Activated naive CD4-positive, alpha-beta T cell treated with anti-CD3 and anti-CD28 coated beads, Interleukin-2, amount 10 ng/mL, durations not matched to agents 7 days and 5 days (primary cell): Measurements from ENCODE around the gene DNAJC27.

Experiments
- CTCF ChIA-PET: fragments of 350-600 bp; sonication (Branson Sonifier 250); formaldehyde crosslinking; loops from one replicate; lab custom pipeline; 2021; ENCODE audit warnings: antibody characterized with exemption; lab: Charles Lee
- DNase-seq: peaks from one replicate; pipeline ENCODE4 v3.0.0-alpha.2; 2020
- H3K27ac Mint-ChIP-seq: one replicate; pipeline ENCODE4 v1.8.0; 2021; ENCODE audit warnings: mild to moderate bottlenecking, moderate library complexity, mixed read lengths
- H3K27me3 Mint-ChIP-seq: one replicate; pipeline ENCODE4 v1.8.0; 2021; ENCODE audit warnings: mild to moderate bottlenecking, mixed read lengths
- H3K36me3 Mint-ChIP-seq: one replicate; pipeline ENCODE4 v1.8.0; 2021; ENCODE audit warnings: mixed read lengths
- H3K4me1 Mint-ChIP-seq: one replicate; pipeline ENCODE4 v1.8.0; 2021; ENCODE audit warnings: mixed read lengths
- H3K4me3 Mint-ChIP-seq: one replicate; pipeline ENCODE4 v1.8.0; 2021; ENCODE audit warnings: mild to moderate bottlenecking, moderate library complexity, mixed read lengths
- H3K9me3 Mint-ChIP-seq: one replicate; pipeline ENCODE4 v1.8.0; 2021; ENCODE audit warnings: mixed read lengths

The DNAJC27 gene

GRCh38 chr2:24957221-24957620 is 14.5 kb downstream of the DNAJC27 start:
- Mint-ChIP-seq H3K36me3 (peaks cover 70% of the 10 kb centered on the region), H3K4me1 (no peaks in the 10 kb centered on the region), H3K4me3 (no peak overlapping the region), H3K9me3 (peaks cover 9% of the 10 kb centered on the region), H3K27me3 (no peaks in the 10 kb centered on the region), H3K27ac (no peak overlapping the region)
- CTCF ChIA-PET = interaction anchor here (0.7 kb wide), 1 partner anchor 690 kb away, joined by 3 read pairs; no protein-coding TSS in a partner anchor
- no peak for DNase-seq

- no peak for DNase-seq
- no peaks in the 10 kb centered on the region for H3K4me1 Mint-ChIP-seq
- no peak overlapping the region for H3K4me3 Mint-ChIP-seq
- H3K27me3 Mint-ChIP-seq = no peaks in the 10 kb centered on the region
- H3K36me3 Mint-ChIP-seq = peaks cover 70% of the 10 kb centered on the region
- peaks cover 9% of the 10 kb centered on the region for H3K9me3 Mint-ChIP-seq
- H3K27ac Mint-ChIP-seq = no peak overlapping the region
- CTCF ChIA-PET = no interaction called here
These were observed 15.8 kb downstream of the DNAJC27 start for GRCh38 chr2:24955921-24956320.

- Mint-ChIP-seq H3K4me3 (no peak overlapping the region), H3K27ac (no peak overlapping the region), H3K4me1 (no peaks in the 10 kb centered on the region), H3K36me3 (peaks cover 72% of the 10 kb centered on the region), H3K9me3 (peaks cover 9% of the 10 kb centered on the region), H3K27me3 (no peaks in the 10 kb centered on the region)
- CTCF ChIA-PET = no interaction called here
- no peak for DNase-seq
These were observed 16.5 kb downstream of the DNAJC27 start for GRCh38 chr2:24955232-24955631.

- CTCF ChIA-PET = no interaction called here
- Mint-ChIP-seq H3K9me3 (peaks cover 3% of the 10 kb centered on the region), H3K27ac (no peak overlapping the region), H3K27me3 (no peaks in the 10 kb centered on the region), H3K4me1 (no peaks in the 10 kb centered on the region), H3K36me3 (peaks cover 49% of the 10 kb centered on the region), H3K4me3 (no peak overlapping the region)
- DNase-seq = no peak
These were observed 21.7 kb downstream of the DNAJC27 start for GRCh38 chr2:24950102-24950501.

- Mint-ChIP-seq H3K27ac (no peak overlapping the region), H3K27me3 (no peaks in the 10 kb centered on the region), H3K4me1 (no peaks in the 10 kb centered on the region), H3K9me3 (no peaks in the 10 kb centered on the region), H3K36me3 (peaks cover 38% of the 10 kb centered on the region), H3K4me3 (no peak overlapping the region)
- DNase-seq = no peak
- CTCF ChIA-PET = interaction anchor here (1.3 to 1.6 kb wide), 2 partner anchors 27 to 121 kb away, joined by 3 to 4 read pairs; no protein-coding TSS in a partner anchor
These were observed 23.2 kb downstream of the DNAJC27 start for GRCh38 chr2:24948506-24948905.

- H3K4me1 Mint-ChIP-seq = no peaks in the 10 kb centered on the region
- H3K36me3 Mint-ChIP-seq = peaks cover 34% of the 10 kb centered on the region
- DNase-seq = no peak
- no peaks in the 10 kb centered on the region for H3K9me3 Mint-ChIP-seq
- no peaks in the 10 kb centered on the region for H3K27me3 Mint-ChIP-seq
- H3K27ac Mint-ChIP-seq = no peak overlapping the region
- CTCF ChIA-PET = interaction anchor here (1.3 to 1.6 kb wide), 2 partner anchors 28 to 120 kb away, joined by 3 to 4 read pairs; no protein-coding TSS in a partner anchor
- H3K4me3 Mint-ChIP-seq = no peak overlapping the region
These were observed 24.1 kb downstream of the DNAJC27 start for GRCh38 chr2:24947561-24948157.

- CTCF ChIA-PET = interaction anchor here (1.8 kb wide), 1 partner anchor 13 kb away, joined by 5 read pairs; no protein-coding TSS in a partner anchor
- Mint-ChIP-seq H3K4me3 (no peak overlapping the region), H3K4me1 (no peaks in the 10 kb centered on the region), H3K36me3 (peaks cover 23% of the 10 kb centered on the region), H3K27me3 (no peaks in the 10 kb centered on the region), H3K9me3 (no peaks in the 10 kb centered on the region), H3K27ac (no peak overlapping the region)
- no peak for DNase-seq
These were observed 25.8 kb downstream of the DNAJC27 start for GRCh38 chr2:24945907-24946306.

GRCh38 chr2:24943427-24944053 is 28.2 kb downstream of the DNAJC27 start:
- no peaks in the 10 kb centered on the region for H3K4me1 Mint-ChIP-seq
- H3K4me3 Mint-ChIP-seq = no peak overlapping the region
- CTCF ChIA-PET = no interaction called here
- no peak overlapping the region for H3K27ac Mint-ChIP-seq
- peaks cover 20% of the 10 kb centered on the region for H3K36me3 Mint-ChIP-seq
- no peaks in the 10 kb centered on the region for H3K27me3 Mint-ChIP-seq
- no peaks in the 10 kb centered on the region for H3K9me3 Mint-ChIP-seq
- no peak for DNase-seq

GRCh38 chr2:24939353-24939752 is 32.4 kb downstream of the DNAJC27 start:
- DNase-seq = no peak
- Mint-ChIP-seq H3K36me3 (no peaks in the 10 kb centered on the region), H3K27ac (no peak overlapping the region), H3K27me3 (peaks cover 5% of the 10 kb centered on the region), H3K9me3 (no peaks in the 10 kb centered on the region), H3K4me3 (no peak overlapping the region), H3K4me1 (no peaks in the 10 kb centered on the region)
- CTCF ChIA-PET = interaction anchor here (1.2 kb wide), 1 partner anchor 36 kb away, joined by 4 read pairs; no protein-coding TSS in a partner anchor

- Mint-ChIP-seq H3K4me1 (no peaks in the 10 kb centered on the region), H3K4me3 (no peak overlapping the region), H3K36me3 (no peaks in the 10 kb centered on the region), H3K27ac (no peak overlapping the region), H3K27me3 (peaks cover 13% of the 10 kb centered on the region), H3K9me3 (no peaks in the 10 kb centered on the region)
- no peak for DNase-seq
- CTCF ChIA-PET = no interaction called here
These were observed 34.5 kb downstream of the DNAJC27 start for GRCh38 chr2:24937236-24937635.

- Mint-ChIP-seq H3K27ac (no peak overlapping the region), H3K9me3 (no peaks in the 10 kb centered on the region)
- CTCF ChIA-PET = no interaction called here
These were observed 36.6 kb downstream of the DNAJC27 start for GRCh38 chr2:24935145-24935544.

GRCh38 chr2:24932715-24933114 is 39.0 kb downstream of the DNAJC27 start:
- DNase-seq = no peak
- Mint-ChIP-seq H3K4me3 (no peak overlapping the region), H3K27ac (no peak overlapping the region), H3K27me3 (peaks cover 13% of the 10 kb centered on the region), H3K4me1 (peaks cover 6% of the 10 kb centered on the region), H3K36me3 (no peaks in the 10 kb centered on the region), H3K9me3 (no peaks in the 10 kb centered on the region)
- CTCF ChIA-PET = no interaction called here

More at GRCh38 chr2:24935145-24935544, 36.6 kb downstream of the DNAJC27 start:
- DNase-seq = no peak
- H3K4me3 Mint-ChIP-seq = no peak overlapping the region
- no peaks in the 10 kb centered on the region for H3K36me3 Mint-ChIP-seq
- peaks cover 13% of the 10 kb centered on the region for H3K27me3 Mint-ChIP-seq
- H3K4me1 Mint-ChIP-seq = peaks cover 6% of the 10 kb centered on the region

GRCh38 chr2:24930768-24931167 is 41.0 kb downstream of the DNAJC27 start:
- Mint-ChIP-seq H3K4me3 (no peak overlapping the region), H3K9me3 (no peaks in the 10 kb centered on the region), H3K36me3 (no peaks in the 10 kb centered on the region), H3K4me1 (peaks cover 6% of the 10 kb centered on the region), H3K27ac (no peak overlapping the region), H3K27me3 (peaks cover 13% of the 10 kb centered on the region)
- DNase-seq = no peak
- CTCF ChIA-PET = interaction anchor here (0.6 kb wide), 1 partner anchor 507 kb away, joined by 3 read pairs; no protein-coding TSS in a partner anchor

- peaks cover 12% of the 10 kb centered on the region for H3K27me3 Mint-ChIP-seq
- H3K4me3 Mint-ChIP-seq = no peak overlapping the region
- CTCF ChIA-PET = no interaction called here
- no peaks in the 10 kb centered on the region for H3K36me3 Mint-ChIP-seq
- no peak overlapping the region for H3K27ac Mint-ChIP-seq
- H3K9me3 Mint-ChIP-seq = no peaks in the 10 kb centered on the region
- peaks cover 6% of the 10 kb centered on the region for H3K4me1 Mint-ChIP-seq
- DNase-seq = no peak
These were observed 42.5 kb downstream of the DNAJC27 start for GRCh38 chr2:24929230-24929629.

- CTCF ChIA-PET = no interaction called here
- Mint-ChIP-seq H3K4me1 (peaks cover 6% of the 10 kb centered on the region), H3K36me3 (no peaks in the 10 kb centered on the region), H3K9me3 (no peaks in the 10 kb centered on the region), H3K27me3 (peaks cover 18% of the 10 kb centered on the region), H3K27ac (no peak overlapping the region), H3K4me3 (no peak overlapping the region)
- no peak for DNase-seq
These were observed 43.7 kb downstream of the DNAJC27 start for GRCh38 chr2:24928036-24928435.
